GM21825 (cell line): ENCODE measurements around the gene NFIA.

ENCODE experiments used
- ATAC-seq: cut with Tn5 transposase; IDR thresholded peaks from one replicate; pipeline ENCODE4 v1.9.1; 2021; ENCODE audit warnings: mild to moderate bottlenecking, moderate library complexity; ENCODE audit not compliant: unreplicated experiment

Gene NFIA

DNA sequence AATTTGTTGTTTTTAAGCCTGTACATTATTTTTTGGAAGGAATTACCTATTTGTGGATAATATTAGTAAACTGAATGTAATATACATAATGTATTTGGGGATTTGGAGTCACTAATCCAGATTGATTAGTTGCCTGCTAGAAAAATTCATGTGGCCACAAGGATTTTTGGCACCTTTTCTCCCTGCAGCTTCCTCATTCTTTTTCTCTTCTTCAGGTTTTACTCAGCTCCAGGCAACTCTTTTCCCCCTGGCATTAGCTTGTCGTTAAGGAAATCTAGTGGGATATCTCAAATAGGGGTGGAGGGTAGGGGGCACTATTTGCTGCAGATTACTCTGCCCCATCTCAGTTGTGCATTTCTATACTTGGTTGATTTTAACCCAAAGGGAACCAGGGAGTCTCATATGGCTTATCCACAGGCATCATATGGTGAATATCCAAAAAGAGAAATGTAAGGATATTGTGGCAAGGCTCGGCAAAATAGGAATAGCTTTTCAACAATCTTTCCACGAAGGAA lies 203.1 kb downstream of the NFIA start:
- ATAC-seq, result no peak

DNA sequence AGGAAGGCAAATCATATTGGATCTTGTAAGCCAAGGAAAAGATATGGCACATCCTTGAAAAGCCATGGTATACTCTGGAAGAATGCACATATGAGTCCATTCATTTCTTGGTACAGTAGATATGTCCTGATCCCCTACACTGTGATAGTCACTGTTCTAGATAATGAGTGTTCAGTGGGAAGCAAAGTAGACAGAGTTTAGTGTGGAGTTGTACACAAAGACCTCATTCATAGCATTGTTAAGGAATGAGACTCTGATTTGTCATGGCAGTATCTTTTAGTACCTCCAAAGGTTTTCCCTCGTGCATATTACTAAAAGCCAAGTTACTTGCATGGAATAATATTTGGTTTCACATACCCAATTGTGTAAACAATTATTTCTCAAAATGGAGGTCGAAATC lies 204.7 kb downstream of the NFIA start:
- no peak for ATAC-seq

DNA sequence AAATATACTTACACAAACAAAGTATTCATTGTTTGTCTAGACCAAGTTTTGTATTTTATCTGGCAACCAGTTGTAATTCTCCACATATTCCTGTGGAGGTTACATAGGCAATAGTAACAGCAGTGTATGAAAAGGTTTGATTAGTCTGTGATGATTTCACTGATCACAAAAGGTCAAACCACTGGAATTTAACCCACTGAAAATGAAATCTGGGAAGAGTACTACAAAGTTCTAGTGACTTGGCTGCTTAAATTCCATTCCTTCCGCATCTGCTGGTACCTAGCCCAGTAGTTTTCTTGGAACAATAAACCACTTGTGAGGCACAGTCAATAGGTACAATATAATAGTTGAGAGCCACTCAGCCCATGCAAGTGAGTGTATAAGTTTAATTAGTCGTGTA lies 205.4 kb downstream of the NFIA start:
- no peak for ATAC-seq

DNA sequence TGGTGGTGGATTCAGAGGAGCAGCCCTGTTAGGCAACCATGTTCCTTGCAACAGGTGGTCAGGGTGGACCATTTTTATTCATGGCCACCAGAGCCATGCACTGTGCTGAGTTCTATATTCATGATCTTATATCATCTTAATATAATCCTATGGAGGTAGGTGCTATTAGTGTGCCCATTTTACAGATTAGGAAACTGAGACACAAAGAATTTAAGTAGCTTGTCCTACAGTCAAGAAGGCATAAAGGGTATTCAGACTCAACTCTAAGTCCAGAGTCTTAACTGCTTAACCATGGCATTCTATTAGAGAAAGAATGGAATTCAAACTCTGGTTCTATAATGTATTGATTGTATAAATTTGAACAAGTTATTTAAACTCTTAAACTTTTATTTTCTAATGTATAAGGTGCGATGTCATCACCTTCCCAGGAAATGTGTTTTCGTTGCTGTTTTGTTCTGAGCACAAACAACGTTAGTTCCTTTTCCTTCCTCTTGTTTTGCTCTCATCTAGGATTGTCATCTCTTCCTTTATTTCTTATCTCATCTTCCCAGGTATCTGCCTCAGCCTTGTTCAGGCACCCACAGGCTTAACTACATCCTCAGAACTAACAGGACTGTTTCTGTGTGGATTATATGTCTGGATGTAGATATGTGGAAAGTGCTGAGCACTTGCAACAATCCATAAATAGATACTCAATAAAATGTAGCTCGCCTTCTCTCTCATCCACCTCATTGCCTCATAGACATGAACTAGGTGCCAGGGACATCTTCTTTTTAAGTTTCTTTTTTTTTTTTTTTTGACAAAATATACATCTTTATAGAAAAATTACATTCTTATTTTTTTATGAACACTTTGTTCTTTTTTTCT lies 207.1 kb downstream of the NFIA start:
- no peak for ATAC-seq

DNA sequence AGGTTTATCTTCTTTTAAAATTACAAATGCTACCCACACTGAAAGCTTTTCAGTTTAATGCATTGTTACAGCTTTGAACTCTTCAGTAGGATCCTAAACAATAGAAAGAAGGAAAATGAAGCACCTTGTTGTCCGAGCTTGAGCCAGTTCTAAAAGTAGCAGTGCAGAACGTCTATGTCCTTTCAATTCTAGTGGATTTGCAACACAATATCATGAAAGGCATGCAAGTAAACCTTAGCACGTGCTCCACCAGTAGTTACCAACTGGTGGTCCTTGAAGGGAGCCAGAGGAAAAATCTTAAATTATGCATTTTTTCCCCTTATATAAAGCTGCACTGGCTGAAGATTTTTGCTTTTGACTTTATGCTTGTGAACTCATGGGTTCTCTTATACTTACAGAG lies 208.2 kb downstream of the NFIA start:
- no peak for ATAC-seq

DNA sequence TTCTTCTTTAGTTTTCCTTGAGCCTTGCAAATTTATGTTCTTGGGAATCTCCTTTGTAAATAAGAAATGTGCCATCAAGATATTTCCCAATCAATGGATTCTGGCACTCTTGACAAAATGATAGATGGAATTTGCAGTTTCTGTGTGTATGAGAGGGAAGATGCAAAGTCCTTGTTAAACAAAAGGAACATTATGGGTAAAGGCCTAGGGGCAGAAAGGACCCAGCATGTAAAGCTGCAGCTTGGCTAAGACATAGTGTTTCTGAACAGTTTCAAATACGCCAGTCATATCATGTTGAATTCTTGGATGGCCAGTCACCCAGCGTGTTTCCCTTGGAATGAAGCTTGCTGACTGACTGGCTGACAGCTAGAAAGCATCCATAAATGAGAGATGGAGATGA lies 210.8 kb downstream of the NFIA start:
- ATAC-seq, result no peak

DNA sequence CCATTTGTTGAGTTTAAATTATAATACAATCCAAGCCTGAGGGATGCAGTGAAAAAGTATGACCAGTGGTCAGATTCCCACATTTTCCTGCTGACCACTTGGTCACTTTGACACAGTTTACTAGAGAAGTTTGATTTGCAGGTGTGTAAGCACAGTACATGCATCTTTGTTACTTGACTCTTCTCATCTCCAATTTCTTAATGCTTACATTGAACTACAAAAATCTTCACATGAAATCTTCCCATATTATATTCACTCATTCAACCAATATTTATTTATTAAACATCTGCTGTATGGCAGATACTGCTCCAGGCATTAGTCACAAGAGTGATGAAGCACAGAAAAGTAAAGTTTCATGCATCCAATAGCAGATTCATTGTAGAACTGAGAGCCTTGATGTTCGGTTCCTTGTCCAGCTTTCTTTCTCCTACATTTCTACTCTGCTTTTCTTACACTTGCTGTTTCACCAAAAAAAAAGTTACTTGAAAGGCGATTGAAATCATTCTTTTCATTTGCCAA lies 211.7 kb downstream of the NFIA start:
- no peak for ATAC-seq

DNA sequence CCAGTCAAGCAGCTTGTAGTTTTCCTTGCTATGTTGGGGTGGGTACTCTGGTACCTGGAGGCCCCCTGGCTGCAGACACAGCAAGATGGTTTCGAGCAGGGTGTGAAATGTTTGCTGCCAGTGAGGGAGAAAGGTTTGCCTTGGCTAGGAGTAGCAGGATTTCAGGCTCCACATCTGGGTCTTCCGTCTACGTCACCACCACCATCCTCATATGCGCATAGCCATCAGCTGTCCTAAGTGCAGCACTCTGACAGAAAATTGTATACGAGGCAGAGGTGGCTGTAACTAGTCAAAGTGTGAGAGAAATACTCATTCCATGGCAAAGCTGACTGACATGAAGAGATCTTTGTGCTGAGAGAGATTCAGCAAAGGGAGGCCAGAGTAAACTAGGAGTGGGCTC lies 212.6 kb downstream of the NFIA start:
- ATAC-seq, result no peak

DNA sequence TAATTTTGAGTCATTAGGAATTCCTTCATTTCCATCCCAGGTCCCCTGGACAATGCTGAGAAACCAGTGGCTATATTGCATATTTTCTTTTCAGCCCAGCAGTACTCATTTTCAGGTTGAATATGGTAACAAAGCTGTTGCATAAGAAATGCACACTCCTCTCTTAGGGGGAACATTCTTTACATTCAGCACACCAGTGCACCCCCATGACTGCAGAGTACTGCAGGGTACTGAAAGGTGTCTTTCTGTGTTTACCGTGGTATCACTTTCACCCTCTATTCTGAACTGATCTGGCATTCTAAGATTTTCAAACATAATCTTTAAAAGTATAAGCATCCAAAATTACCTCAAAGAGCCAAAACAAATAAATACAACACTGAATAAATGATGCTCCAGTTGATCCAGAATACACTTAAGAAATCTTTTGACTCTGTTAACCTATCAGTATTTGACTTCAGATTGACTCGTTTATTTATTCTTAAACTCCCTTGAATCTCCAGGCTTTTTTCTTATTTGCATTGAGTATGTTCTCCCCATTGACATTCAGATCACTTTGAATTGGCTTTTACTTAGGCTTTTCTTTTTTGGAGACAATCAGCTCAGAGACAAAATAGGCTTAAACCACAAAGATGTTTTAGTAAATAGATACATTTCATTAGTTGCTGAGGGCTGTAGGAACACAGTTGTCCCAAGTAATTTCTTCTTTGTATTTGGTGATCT lies 213.6 kb downstream of the NFIA start:
- no peak for ATAC-seq

DNA sequence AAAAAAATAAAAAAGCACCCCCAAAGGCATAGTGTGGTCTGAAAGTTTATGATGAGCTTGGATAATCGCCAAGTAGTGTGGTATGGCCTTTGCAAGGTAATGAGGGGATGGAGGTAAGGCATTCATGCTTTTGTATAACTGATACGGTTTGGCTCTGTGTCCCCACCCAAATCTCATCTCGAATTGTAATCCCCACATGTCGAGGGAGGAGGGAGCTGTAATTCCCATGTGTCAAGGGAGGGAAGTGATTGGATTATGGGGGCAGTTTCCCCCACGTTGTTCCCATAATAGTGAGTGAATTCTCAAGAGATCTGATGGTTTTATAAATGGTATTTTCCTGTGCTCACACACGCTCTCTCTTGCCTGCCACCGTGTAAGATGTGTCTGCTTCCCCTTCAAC lies 215.5 kb downstream of the NFIA start:
- ATAC-seq, result no peak

DNA sequence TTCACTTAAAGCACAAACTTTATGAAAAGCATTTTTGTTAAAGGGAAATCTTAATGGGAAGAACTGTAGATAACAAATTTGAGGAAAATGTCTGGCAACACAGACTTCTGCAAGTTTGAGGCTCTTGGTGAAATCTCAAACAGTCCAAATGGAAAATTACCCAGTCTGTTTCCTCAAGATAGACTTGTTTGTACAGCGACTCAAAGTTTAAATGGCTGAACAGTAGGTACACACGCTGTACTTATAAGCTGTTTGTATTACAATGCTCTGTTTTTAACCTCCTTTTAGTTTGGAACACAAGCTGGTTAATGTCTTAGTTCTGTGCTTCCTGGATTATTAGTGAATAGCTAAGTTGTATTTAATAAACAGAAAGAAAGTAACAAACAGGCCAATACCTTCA lies 217.1 kb downstream of the NFIA start:
- no peak for ATAC-seq

DNA sequence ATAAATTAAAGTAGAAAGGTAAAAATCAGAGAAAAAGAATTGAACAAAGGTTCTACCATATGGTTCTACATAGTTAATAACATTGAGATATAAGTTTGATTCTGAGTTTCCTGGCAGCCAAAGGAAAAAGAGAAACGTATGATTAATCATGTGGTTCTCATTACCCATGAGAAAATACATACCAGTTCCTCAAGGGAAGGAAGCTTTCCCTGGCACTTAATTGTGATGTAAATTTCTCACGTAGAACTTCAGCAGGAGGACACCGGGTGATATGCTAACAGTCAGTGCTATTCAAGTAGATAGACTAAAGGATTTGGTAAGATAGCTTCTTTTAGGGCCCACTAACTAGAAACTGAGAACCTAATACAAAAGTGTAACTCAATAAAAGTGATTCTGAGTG lies 218.5 kb downstream of the NFIA start:
- no peak for ATAC-seq

DNA sequence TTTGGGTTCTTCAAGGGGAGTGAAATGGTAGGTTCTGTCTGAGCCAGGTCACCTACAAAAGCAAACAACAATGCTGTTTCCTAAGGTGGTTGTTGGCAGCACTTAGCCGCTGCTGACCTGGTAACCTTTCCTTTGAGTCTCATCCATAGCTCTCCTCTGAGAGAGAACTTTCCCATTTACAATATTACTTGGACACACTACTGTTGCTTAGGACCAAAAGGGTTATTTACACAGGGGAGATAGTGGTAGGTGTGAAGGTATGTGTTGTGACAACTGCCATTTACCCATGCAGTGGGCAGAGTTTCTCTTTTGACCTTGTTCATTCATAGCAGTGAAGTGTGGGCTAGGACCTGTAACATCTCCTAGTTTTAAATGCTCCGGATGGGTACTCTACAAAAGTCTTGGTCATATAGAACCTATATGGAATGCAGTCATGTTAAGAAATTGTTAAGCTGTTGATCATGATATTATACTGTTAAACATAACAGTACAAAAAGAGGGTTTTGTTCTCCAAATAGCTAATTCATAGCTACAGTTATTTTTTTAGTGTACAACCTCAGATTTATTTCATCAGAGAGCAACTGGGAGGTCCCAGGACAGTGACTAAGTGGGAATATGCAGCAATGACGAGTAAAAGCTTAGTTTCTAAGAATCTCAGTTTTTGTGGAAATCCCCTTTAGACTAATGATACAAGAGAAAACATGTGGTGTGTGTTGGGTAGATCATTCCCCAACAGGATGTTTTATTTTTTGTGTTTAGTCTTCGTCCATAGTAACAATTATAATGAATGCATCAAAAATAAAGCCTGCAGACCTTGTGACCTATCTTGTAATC lies 219.7 kb downstream of the NFIA start:
- peak; percentile 77 for ATAC-seq

DNA sequence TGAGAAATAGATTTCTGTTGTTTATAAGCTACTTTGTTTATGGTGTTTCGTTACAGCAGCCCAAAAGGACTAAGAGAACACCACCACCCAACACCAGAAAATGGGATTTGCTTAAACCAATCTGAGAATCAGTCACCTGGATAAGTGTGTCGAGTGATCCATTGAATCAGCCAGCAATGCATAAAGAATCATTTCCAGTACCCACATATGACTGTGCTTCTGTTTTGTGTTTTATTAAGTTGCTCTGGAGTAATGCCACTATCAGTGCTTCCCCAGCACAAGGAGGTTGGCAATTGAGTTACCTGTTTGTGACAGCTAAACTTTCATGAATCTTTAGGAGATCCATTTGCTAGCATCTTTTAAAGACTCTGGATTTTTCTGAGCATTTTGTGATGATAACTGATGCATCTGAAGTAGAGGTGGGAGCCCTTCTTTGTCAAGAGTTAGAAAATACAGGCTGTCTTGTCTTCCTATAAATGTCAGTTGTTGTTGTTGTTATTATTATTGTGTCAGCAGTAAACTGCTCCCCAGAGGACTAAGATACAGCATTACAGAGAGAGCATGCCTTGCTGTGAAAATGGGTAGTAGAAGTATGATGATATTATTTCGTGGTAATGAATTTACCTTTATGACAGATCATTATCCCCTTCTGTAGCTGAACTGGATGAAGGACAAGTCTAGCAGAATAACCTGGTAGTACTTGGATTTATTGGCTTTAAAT lies 225.2 kb downstream of the NFIA start:
- ATAC-seq, result no peak

DNA sequence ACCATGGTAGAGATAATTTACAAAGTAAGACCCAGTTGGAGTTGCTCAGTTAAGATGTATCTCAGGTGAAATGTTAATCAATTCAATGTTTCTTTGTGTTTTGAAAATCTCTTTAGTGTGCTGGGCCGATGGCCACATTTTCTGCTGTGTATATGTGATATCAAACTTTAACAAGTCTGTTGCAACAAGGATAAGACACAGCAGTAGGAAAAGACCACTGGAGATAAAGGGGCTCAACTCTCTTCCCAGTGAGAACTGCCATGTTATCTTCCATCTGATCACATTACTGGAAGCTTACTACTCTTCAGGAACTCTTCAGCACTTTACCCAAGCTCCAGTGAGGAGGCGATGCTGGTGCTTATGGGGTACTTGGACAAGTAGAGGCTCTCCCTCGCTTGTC lies 227.7 kb downstream of the NFIA start:
- no peak for ATAC-seq

DNA sequence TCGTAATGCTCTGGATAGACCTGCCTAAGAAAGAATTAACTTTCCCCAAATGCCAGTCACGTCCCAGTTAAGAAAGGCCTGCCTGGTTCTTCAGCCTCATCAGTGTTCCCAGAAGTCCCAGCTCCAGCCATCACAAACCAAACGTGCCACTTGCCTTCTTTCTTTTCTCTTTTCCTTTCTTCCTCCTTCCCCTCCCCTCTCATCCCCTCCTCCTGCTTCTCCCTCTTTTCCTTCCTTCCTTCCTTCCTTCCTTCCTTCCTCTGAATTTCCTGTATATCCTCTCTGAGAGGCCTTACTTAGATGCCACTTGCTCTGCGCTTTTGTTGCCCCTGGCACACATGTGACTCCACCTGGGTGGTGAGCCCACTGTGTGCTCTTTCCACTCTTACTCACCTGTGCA lies 228.2 kb downstream of the NFIA start:
- no peak for ATAC-seq

DNA sequence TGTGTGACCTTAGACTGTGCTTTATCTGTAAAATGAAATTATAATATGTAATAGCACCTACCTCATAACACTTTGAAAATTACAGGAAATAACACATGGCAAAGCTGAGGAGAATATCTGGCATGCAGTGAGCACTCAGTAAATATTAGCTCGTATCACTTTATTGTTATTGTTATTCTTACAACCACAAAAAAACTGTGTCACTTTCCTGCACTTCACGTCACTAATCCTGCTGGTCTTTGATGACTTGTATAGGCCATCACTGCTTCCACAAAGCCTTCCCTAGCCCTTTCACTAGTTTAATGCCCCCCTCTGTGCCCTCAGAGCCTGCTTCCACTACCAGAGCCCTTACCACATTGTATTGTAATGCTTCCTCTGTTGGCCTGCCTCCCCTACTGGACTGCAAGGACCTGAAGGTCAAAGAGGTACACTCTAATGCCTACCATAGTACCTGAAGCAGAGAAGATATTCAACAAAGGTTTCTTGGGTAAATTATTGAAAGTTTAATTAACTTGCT lies 231.6 kb downstream of the NFIA start:
- ATAC-seq, result no peak

DNA sequence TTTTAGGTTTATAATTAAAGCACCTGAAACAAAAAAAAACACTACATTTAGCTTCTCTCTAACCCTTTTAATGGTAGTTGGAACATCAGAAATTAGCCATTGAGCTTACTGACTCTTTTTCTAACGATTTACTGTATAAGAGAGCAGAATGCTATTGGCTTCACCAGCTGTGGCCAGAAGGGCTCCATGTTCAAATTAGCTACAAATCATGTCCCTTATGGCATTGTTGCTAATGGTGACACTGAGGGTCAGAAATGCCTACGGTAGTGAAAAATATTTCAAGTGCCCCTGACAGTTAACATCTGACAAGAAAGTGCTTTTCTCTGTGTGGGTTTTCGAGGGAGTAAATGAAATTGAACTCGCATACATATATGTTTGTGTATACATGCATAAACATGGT lies 232.7 kb downstream of the NFIA start:
- ATAC-seq, result no peak

DNA sequence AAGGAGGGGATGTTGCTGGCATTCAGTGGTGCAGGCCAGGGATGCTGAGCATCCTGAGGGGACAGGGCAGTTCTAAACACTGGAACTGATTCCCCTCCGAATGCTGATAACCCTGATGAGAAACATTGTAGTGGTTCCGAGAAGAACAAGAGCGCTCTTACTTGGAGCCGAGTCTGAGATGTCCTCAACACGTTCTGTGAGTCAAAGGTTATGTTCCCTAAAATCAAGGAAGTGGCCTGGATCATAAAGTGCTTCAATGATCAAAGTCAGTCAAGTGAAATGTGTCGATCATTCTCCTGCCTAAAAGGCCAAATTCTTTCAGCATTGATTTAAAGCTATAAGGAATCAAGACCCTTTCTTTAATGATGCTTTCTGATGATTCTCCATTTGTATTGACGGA lies 234.1 kb downstream of the NFIA start:
- ATAC-seq, result no peak
